ENCODE data around the gene APBB2.

GRCh38 chr4:40957281-40957680, 257.1 kb downstream of the APBB2 start:
- no peak for TF ChIP-seq CTCF (conservative IDR thresholded peaks at IDR 0.05)
- no peak for TF ChIP-seq ZFX (IDR thresholded peaks at IDR 0.05)
